OCI-LY3 (cell line): ENCODE data around the gene APBB2.

Source experiments
- EZH2phosphoT487 ChIP-seq: fragments of 200-600 bp; shearing (Covaris generic); IDR thresholded peaks from 2 replicates; pipeline ENCODE4 v1.6.1; 2018; ENCODE audit warnings: antibody characterized with exemption, mixed run types, low read depth
- TF ChIP-seq, protein P1 (sequence below): fragments of 200-600, 300-600 bp; sonication (generic); IDR thresholded peaks from 2 replicates; pipeline ENCODE4 v1.5.1; 2014; ENCODE audit warnings: antibody characterized with exemption, low read length, low read depth

DNA sequence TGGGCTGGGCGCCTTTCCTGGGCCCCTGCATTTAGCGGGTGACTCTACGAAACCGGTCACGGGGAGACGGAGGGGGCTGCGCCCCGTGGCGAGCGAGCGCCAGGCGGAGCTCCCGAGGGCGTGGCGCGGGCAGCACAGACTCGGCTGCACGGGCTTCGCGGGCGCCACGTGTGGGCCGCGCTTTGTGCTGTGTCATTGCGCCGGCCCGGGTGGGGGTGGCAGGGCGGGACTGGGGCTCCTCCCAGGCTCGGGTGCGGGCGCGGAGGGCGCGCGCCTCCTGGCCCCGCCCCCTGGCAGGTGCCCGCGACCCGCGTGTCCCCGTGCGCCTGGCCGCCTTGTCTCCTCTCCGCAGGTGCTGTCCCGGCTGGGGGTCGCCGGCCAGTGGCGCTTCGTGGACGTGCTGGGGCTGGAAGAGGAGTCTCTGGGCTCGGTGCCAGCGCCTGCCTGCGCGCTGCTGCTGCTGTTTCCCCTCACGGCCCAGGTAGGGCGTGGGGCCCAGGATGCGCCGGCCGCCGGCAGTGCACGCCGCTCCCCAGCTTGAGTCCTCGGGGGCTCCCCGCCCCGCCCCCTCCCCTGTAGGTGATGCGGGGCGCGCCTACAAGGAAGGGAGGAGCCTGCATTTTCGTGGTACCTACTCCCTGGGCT lies 43.0 kb upstream of the APBB2 start:
- TF ChIP-seq, protein P1, sequence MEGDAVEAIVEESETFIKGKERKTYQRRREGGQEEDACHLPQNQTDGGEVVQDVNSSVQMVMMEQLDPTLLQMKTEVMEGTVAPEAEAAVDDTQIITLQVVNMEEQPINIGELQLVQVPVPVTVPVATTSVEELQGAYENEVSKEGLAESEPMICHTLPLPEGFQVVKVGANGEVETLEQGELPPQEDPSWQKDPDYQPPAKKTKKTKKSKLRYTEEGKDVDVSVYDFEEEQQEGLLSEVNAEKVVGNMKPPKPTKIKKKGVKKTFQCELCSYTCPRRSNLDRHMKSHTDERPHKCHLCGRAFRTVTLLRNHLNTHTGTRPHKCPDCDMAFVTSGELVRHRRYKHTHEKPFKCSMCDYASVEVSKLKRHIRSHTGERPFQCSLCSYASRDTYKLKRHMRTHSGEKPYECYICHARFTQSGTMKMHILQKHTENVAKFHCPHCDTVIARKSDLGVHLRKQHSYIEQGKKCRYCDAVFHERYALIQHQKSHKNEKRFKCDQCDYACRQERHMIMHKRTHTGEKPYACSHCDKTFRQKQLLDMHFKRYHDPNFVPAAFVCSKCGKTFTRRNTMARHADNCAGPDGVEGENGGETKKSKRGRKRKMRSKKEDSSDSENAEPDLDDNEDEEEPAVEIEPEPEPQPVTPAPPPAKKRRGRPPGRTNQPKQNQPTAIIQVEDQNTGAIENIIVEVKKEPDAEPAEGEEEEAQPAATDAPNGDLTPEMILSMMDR, result no peak
- TF ChIP-seq EZH2phosphoT487, result no peak
